Measurements from ENCODE around the gene HAGHL.
A peak's percentile ranks its signal among the peaks of the same experiment; 100 is the strongest.

Gene HAGHL

GRCh38 chr16:725463-726187, 1.3 kb upstream of the HAGHL start:
- no peak for DNase-seq (ENCODE audit: low spot score)
- CTCF ChIA-PET, result interaction anchor here (0.8 to 1.1 kb wide), 2 partner anchors 13 to 15 kb away, joined by 3 to 5 read pairs; partner anchors contain the start of gene CIAO3
- H3K27ac ChIP-seq, result peak overlapping the region; percentile 95
- POLR2A ChIA-PET (ENCODE audit: low non-redundant PET), result no interaction called here
- TF ChIP-seq CTCF (conservative IDR thresholded peaks at IDR 0.05; ENCODE audit: low read depth), result no peak

DNA sequence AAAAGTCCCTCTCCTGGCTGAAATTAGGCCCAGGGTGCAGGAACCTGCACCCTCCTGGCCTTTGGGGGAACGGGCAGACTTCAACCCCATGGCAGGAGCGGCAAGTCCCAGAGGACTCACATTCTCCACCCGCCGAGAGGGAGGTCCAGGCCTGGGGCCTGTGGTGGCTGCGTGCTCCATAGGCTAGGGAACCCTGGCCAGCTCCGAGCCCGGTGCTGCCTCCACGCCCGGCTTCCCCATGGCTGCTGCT, 793 bp upstream of the HAGHL start:
- ChIA-PET CTCF (interaction anchor here (1.1 kb wide), 1 partner anchor 14 kb away, joined by 5 read pairs; no protein-coding TSS in a partner anchor), POLR2A (ENCODE audit: low non-redundant PET) (no interaction called here)
- TF ChIP-seq CTCF (conservative IDR thresholded peaks at IDR 0.05; ENCODE audit: low read depth), result no peak
- H3K27ac ChIP-seq, result peak overlapping the region; percentile 95
- DNase-seq (ENCODE audit: low spot score), result no peak

DNA sequence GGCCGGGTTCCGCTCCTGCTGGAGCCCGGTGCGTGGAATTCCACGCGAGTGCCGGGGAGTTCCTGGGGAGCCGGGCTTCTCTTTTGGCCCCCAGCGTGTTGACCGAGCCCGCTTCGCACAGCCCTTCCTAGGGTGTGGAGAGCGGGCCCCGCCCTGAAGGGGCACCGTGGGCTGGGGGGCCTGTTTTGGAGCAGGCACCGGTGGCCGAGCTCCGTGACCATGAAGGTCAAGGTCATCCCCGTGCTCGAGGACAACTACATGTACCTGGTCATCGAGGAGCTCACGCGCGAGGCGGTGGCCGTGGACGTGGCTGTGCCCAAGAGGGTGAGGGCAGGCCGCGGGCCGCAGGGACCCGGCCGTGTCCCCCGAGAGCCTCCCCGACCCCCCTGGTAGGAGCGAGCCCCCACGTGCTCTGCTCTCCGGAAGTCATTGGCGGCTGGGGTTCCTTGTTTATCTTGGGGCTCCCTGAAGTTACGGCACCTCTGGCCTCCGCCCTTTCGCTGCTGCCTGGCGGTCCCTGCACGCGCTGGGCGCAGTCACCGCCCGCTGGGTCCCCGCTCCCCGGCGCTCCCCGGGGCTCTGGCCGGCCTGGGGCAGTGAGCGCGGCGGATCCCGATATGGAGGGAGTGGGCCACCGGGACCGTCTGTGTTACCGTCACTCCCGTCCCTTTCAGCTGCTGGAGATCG, 528 bp downstream of the HAGHL start:
- POLR2A ChIA-PET (ENCODE audit: low non-redundant PET), result no interaction called here

GRCh38 chr16:728131-728889, 1.4 kb downstream of the HAGHL start:
- DNase-seq (ENCODE audit: low spot score), result peak; percentile 77
- H3K27ac ChIP-seq, result peak overlapping the region; percentile 95
- CTCF ChIA-PET, result interaction anchor here (0.7 to 1.3 kb wide), 3 partner anchors 57 to 67 kb away, joined by 3 to 6 read pairs (median 4); no protein-coding TSS in a partner anchor
- POLR2A ChIA-PET (ENCODE audit: low non-redundant PET), result no interaction called here
- TF ChIP-seq CTCF (conservative IDR thresholded peaks at IDR 0.05; ENCODE audit: low read depth), result no peak

More for the DNA sequence above, 528 bp downstream of the HAGHL start:
- peak overlapping the region; percentile 95 for H3K27ac ChIP-seq
- TF ChIP-seq CTCF (conservative IDR thresholded peaks at IDR 0.05; ENCODE audit: low read depth), result no peak
- DNase-seq (ENCODE audit: low spot score), result no peak
- CTCF ChIA-PET, result interaction anchor here (0.9 to 1.3 kb wide), 2 partner anchors 14 to 58 kb away, joined by 3 to 6 read pairs; no protein-coding TSS in a partner anchor

- no peak for DNase-seq (ENCODE audit: low spot score)
- ChIA-PET CTCF (interaction anchor here (0.7 to 1.2 kb wide), 4 partner anchors 13 to 68 kb away, joined by 3 to 4 read pairs (median 4); partner anchors contain the start of gene MSLN), POLR2A (ENCODE audit: low non-redundant PET) (no interaction called here)
- no peak for TF ChIP-seq CTCF (conservative IDR thresholded peaks at IDR 0.05; ENCODE audit: low read depth)
- peak overlapping the region; percentile 95 for H3K27ac ChIP-seq
These were observed 2.2 kb downstream of the HAGHL start for GRCh38 chr16:728890-729744.

Measured in RWPE1 (cell line).